C4-2B (cell line): Measurements from ENCODE around the gene GRIK4.

ENCODE experiments used
- CTCF ChIP-seq: fragments of 450-650 bp; conservative IDR thresholded peaks from 2 replicates; pipeline ENCODE4 v1.5.1; 2017; ENCODE audit warnings: mild to moderate bottlenecking
- ZFX ChIP-seq: fragments of 450-650 bp; IDR thresholded peaks from 2 replicates; pipeline ENCODE4 v1.6.1; 2017

- TF ChIP-seq CTCF, result no peak
- TF ChIP-seq ZFX, result no peak
These were observed 341.9 kb downstream of the GRIK4 start for GRCh38 chr11:120853435-120853834.
